ENCODE data around the gene CRYGN.

The CRYGN gene

GRCh38 chr7:151459726-151460473 lies 20.0 kb upstream of the CRYGN start:
- no peak for DNase-seq

GRCh38 chr7:151457534-151457933 lies 17.6 kb upstream of the CRYGN start:
- no peak for DNase-seq

DNA sequence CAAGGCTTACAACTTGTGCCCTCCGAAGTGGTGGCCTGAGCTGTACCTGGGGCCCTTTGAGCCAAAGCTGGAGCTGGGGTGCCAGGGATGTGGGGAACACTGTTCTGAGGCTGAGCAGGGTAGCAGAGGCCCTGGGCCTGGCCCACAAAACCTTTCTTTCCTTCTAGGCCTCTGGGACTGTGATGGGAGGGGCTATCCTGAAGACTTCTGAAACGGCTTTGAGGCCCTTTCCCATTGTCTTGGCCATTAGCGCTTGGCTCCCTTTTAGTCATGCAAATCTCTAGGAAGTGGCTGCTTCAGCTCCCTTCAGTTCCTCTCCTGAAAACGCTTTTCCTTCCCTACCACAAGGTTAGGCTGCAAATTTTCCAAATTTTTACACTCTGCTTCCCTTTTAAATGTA lies 16.8 kb upstream of the CRYGN start:
- DNase-seq: no peak

DNA sequence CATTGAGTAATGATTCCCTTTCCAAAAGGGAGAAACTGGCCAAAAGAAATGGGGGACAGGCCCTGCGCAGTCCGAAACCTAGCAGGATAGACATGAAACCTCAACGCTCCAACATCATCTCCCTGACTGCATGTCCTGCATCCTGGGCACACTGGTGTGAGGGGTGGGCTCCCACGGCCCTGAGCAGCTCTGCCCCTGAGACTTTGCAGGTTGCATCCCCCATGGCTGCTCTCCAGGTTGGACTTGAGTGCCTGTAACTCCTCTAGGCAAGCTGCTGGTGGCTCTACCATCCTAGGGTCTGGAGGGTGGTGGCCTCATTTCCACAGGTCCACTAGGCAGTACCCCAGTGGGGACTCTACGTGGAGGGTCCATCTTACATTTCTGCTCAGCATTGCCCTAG lies 16.3 kb upstream of the CRYGN start:
- no peak for DNase-seq

- no peak for DNase-seq
These were observed 15.7 kb upstream of the CRYGN start for GRCh38 chr7:151455690-151456089.

DNA sequence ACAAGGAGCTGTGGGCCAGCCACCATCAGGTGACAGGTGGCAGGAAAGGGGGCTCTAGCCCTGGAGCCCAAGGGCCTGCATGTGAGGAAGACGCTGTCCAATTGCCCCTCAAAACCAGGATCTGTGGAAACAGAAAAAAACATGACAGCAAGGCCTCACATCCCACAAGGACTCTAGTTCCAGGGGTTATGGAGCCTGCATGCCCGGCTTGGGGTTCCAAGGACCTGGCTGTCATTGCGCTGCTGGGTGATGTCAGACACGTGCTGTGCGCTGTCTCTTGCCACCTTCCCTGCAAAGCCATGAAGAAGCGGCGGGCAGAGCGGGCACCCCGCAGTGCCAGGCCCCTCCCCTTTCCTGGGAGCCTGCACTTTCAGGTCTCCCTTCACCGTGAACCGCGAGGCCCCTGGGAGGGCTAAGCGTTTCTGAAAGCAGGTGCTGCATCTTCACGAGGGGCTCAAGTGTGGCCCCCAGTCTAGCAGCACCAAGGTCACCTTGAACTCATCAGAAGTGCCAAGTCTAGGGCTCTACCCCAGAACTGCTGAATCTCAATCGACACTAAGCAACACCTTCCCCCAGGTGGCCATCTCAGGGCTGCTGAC lies 15.1 kb upstream of the CRYGN start:
- DNase-seq: no peak

- DNase-seq: no peak
These were observed 14.4 kb upstream of the CRYGN start for GRCh38 chr7:151454305-151454704.

- no peak for DNase-seq
These were observed 13.4 kb upstream of the CRYGN start for GRCh38 chr7:151453326-151453791.

- no peak for DNase-seq
These were observed 12.9 kb upstream of the CRYGN start for GRCh38 chr7:151452680-151453325.

- no peak for DNase-seq
These were observed 12.0 kb upstream of the CRYGN start for GRCh38 chr7:151451626-151452571.

GRCh38 chr7:151451156-151451555 lies 11.2 kb upstream of the CRYGN start:
- no peak for DNase-seq

DNA sequence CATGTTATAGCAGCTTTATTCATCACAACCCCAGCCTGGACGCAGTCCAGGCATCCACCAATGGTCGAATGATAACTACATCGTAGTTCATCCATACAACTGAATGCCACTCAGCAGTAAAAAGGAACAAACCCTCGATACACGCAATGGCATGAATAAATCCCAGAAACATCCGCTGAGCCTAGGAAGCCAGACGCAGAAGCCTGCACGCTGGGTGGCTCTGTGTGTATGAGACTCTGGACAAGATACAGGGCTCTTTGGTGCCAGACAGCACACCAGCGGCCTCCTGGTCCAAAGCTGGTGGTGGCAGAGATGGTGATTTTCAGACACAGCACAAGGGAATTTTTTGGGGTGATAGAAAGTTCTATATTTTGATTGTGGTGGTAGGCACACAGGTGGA lies 10.0 kb upstream of the CRYGN start:
- DNase-seq: no peak

- peak; percentile 76 for DNase-seq
These were observed 8.6 kb upstream of the CRYGN start for GRCh38 chr7:151448261-151449252.

GRCh38 chr7:151447901-151448260 lies 7.9 kb upstream of the CRYGN start:
- DNase-seq: no peak

- no peak for DNase-seq
These were observed 7.4 kb upstream of the CRYGN start for GRCh38 chr7:151447312-151447711.

DNA sequence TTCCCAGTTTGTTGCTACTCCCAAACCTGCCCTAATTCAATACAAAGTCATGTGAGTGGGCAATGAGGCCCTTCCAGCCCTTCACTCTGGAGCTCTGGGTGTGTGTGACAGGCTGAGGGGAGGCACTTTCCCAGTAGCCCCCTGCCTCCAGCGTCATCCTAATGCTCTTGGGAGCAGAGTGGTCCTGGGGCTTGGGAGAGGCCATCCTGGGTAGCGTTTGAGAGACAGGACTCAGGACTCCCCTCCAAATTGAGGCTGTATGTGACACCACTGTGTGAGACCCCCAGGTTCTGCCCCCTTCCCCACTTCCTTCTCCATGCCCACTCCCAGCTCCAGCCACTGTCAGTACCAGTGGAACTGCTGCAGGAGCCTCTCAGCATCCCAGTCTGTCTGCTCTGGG lies 6.5 kb upstream of the CRYGN start:
- no peak for DNase-seq

GRCh38 chr7:151444632-151445031 lies 4.7 kb upstream of the CRYGN start:
- no peak for DNase-seq

- DNase-seq: no peak
These were observed 3.0 kb upstream of the CRYGN start for GRCh38 chr7:151442776-151443496.

GRCh38 chr7:151440799-151441445 lies 981 bp upstream of the CRYGN start:
- DNase-seq: no peak

GRCh38 chr7:151438864-151439601 lies 908 bp downstream of the CRYGN start:
- DNase-seq: no peak

Data from stimulated activated CD4-positive, alpha-beta T cell treated with anti-CD3 and anti-CD28 coated beads, Interleukin-4, amount 100 ng/mL, for 1 hour (primary cell).